ENCODE data around the gene TTYH2. TPM values are rescaled to one million over a fixed set of nuclear protein-coding genes. Genes with fewer than 3 reads are reported as not detected.

Gene TTYH2
- total RNA-seq, 1 donor from 2014 or later: 6.8 TPM

DNA sequence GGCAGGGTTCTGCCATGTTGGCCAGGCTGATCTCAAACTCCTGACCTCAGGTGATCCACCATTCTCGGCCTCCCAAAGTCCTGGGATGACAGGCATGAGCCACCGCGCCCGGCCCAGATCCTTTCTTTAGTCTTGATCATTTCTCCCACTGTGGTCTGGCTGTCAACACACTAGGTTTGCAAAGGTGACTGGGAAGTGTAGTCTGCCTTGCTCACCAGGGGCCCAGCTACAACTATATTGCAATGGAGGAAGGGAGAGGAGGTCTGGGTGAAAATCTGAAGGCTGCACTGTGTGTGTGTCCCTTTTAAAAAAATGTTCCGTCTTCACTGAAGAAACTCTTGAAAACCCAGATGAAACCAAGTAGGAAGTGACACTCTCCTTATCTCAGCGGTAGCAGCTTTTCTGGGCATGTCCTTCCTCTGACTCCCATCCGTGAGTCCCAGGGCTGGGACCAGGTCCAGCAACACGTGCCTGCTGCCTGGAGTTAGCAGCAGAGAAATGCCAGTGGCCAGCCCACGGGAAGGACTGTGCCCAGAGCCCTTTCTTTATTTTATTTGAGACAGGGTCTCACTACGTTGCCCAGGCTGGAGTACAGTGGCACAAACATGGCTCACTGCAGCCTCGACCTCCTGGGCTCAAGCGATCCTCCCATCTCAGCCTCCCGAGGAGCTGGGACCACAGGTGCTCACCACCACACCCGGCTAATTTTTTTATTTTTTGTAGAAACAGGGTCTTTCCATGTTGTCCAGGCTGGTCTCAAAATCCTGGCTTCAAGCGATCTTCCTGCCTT, 94.8 kb downstream of the TTYH2 start:
- Mint-ChIP-seq H3K4me3 (ENCODE audit: unreplicated experiment) (no peak overlapping the region), H3K9me3 (ENCODE audit: unreplicated experiment) (no peaks in the 10 kb centered on the region), H3K27me3 (ENCODE audit: unreplicated experiment) (peaks cover 5% of the 10 kb centered on the region), H3K36me3 (ENCODE audit: low read depth, unreplicated experiment) (no peaks in the 10 kb centered on the region), H3K27ac (ENCODE audit: unreplicated experiment) (peak overlapping the region; percentile 48), H3K4me1 (ENCODE audit: unreplicated experiment) (peaks cover 5% of the 10 kb centered on the region)
- TF ChIP-seq, protein P1, sequence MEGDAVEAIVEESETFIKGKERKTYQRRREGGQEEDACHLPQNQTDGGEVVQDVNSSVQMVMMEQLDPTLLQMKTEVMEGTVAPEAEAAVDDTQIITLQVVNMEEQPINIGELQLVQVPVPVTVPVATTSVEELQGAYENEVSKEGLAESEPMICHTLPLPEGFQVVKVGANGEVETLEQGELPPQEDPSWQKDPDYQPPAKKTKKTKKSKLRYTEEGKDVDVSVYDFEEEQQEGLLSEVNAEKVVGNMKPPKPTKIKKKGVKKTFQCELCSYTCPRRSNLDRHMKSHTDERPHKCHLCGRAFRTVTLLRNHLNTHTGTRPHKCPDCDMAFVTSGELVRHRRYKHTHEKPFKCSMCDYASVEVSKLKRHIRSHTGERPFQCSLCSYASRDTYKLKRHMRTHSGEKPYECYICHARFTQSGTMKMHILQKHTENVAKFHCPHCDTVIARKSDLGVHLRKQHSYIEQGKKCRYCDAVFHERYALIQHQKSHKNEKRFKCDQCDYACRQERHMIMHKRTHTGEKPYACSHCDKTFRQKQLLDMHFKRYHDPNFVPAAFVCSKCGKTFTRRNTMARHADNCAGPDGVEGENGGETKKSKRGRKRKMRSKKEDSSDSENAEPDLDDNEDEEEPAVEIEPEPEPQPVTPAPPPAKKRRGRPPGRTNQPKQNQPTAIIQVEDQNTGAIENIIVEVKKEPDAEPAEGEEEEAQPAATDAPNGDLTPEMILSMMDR (IDR thresholded peaks at IDR 0.05; ENCODE audit: unreplicated experiment): no peak
- DNase-seq (ENCODE audit: low spot score): peak; percentile 52

DNA sequence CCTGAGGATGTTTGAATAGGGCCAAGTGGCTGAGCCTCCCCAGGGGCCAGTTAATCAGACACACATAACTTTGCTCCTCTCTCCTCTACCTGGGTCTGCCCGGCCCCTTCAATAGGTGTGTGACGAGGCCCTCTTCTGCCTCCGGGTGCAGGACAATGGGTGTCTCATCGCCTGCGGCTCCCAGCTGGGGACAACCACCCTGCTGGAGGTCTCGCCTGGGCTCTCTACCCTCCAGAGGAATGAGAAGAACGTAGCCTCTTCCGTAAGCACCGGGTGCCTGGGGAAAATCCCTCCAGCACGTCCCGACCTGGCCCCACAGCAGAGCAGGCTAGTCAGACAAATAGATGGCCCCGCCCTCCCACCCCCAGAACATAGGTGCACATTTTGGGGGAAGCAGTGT, 96.5 kb downstream of the TTYH2 start:
- no peak for DNase-seq (ENCODE audit: low spot score)
- no peak overlapping the region for H3K27ac Mint-ChIP-seq (ENCODE audit: unreplicated experiment)
- H3K4me1 Mint-ChIP-seq (ENCODE audit: unreplicated experiment): peaks cover 5% of the 10 kb centered on the region
- peaks cover 4% of the 10 kb centered on the region for H3K27me3 Mint-ChIP-seq (ENCODE audit: unreplicated experiment)
- H3K4me3 Mint-ChIP-seq (ENCODE audit: unreplicated experiment): no peak overlapping the region
- H3K9me3 Mint-ChIP-seq (ENCODE audit: unreplicated experiment): no peaks in the 10 kb centered on the region
- TF ChIP-seq, protein P1 (IDR thresholded peaks at IDR 0.05; ENCODE audit: unreplicated experiment): no peak
- no peaks in the 10 kb centered on the region for H3K36me3 Mint-ChIP-seq (ENCODE audit: low read depth, unreplicated experiment)

Other genes starting within 250 kb of the TTYH2 start
- 1,802 TPM for gene RPL38, start 9.9 kb upstream of the TTYH2 start, total RNA-seq (ENCODE audit: unreplicated experiment)
- gene DNAI2, start 60.7 kb downstream of the TTYH2 start, total RNA-seq (ENCODE audit: unreplicated experiment): not detected
- 48.1 TPM for gene KIF19, start 112.7 kb downstream of the TTYH2 start, total RNA-seq (ENCODE audit: unreplicated experiment)
- 2.7 TPM for gene BTBD17, start 148.3 kb downstream of the TTYH2 start, total RNA-seq (ENCODE audit: unreplicated experiment)
- gene GPR142, start 153.9 kb downstream of the TTYH2 start, total RNA-seq (ENCODE audit: unreplicated experiment): 0.18 TPM
- 24.7 TPM for gene GPRC5C, start 218.5 kb downstream of the TTYH2 start, total RNA-seq (ENCODE audit: unreplicated experiment)